Activated T-cell treated with anti-CD3 and anti-CD28 coated beads, Interleukin-2, amount 50 U/mL, for 4 hours (primary cell): ENCODE results near the gene ALPL. TPM values are rescaled to one million over a fixed set of nuclear protein-coding genes. Genes with fewer than 3 reads are reported as not detected.

Experiments used
- ATAC-seq, 2 donors: fragments of 200-7000 bp; cut with Tn5 transposase; one replicate each; pipeline ENCODE4 v1.10.0; 2021
- DNase-seq: peaks from one replicate; pipeline ENCODE4 v3.0.0-alpha.2; 2020
- H3K27me3 Mint-ChIP-seq: one replicate; pipeline ENCODE4 v1.8.0; 2021; ENCODE audit warnings: low read depth, mixed read lengths
- H3K36me3 Mint-ChIP-seq: one replicate; pipeline ENCODE4 v1.8.0; 2022; ENCODE audit warnings: mixed read lengths; ENCODE audit not compliant: insufficient read depth
- H3K4me1 Mint-ChIP-seq: one replicate; pipeline ENCODE4 v1.8.0; 2021; ENCODE audit warnings: low read depth, mixed read lengths
- H3K4me3 Mint-ChIP-seq: one replicate; pipeline ENCODE4 v1.8.0; 2021; ENCODE audit warnings: mild to moderate bottlenecking, moderate library complexity, mixed read lengths
- H3K9me3 Mint-ChIP-seq: one replicate; pipeline ENCODE4 v1.8.0; 2021; ENCODE audit warnings: mixed read lengths
- total RNA-seq, 3 donors: library from RNA; stranded (reverse); gene quantifications; one replicate each; pipeline ENCODE4 v1.2.1, GENCODE V29; 2021

ALPL gene
- total RNA-seq, 3 donors from 2014 or later, result 0.33 to 0.38 (median 0.34) TPM

DNA sequence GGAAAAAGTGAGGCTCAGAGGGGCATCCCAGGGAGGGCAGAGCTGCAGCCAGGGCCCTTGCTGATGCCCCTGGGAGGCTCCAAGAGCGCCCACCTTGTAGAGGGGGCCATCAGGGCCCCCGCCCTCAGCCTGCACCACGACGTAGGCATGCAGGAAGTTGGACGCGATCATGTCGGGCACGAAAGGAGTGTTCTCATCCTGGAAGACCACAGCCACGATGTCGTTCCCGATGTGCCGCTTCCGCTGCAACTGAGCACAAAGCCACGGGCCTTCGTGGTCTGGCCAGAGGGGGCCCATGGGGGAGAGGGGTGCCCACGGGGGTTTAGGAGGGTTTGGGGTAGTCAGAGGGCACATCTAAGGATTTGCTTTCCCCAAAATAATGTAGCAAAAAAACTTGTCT lies 100.8 kb downstream of the ALPL start:
- DNase-seq, result no peak
- peaks cover 13% of the 10 kb centered on the region for H3K27me3 Mint-ChIP-seq
- ATAC-seq, result no peak
- H3K36me3 Mint-ChIP-seq, result no peaks in the 10 kb centered on the region
- H3K4me1 Mint-ChIP-seq, result peaks cover 9% of the 10 kb centered on the region
- H3K9me3 Mint-ChIP-seq, result no peaks in the 10 kb centered on the region
- no peak overlapping the region for H3K4me3 Mint-ChIP-seq

DNA sequence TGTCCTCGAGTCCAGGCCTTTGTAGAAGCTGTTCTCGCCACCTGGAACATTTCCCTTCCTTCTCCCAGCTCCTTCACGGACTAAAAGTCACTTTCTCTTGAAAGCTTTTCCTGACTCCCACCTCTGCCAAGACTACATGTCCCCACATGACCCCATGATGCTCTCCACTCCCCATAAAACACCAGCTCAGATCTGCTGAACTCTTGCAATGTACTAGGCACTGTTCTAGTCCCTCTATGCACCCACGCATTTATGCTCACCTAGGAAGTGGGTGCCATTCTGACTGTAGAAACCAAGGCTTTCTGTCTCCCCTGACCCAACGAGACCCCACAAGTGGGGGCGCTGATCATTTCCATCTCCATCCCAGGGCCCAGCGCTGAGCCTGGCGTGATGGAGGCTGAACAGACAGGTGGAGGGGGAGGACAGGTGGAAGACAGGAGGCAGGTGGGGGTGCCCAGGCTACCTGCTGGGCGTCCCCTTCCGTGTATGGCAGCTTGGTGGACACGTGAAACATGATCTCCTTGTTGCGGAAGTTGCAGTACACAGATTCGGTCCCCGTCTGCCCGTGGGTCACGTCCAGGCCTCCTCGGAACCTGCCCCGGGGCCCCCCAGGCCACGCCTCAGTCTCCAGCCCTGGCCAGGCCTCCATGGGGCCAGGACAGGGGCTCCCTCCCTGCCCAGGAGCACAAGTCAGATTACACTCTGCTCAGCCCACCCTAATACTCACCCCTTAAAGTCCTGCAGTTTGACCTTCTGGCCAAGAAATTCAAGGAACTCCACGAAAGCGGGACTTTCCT lies 102.0 kb downstream of the ALPL start:
- no peaks in the 10 kb centered on the region for H3K36me3 Mint-ChIP-seq
- H3K9me3 Mint-ChIP-seq, result no peaks in the 10 kb centered on the region
- no peak for ATAC-seq

DNA sequence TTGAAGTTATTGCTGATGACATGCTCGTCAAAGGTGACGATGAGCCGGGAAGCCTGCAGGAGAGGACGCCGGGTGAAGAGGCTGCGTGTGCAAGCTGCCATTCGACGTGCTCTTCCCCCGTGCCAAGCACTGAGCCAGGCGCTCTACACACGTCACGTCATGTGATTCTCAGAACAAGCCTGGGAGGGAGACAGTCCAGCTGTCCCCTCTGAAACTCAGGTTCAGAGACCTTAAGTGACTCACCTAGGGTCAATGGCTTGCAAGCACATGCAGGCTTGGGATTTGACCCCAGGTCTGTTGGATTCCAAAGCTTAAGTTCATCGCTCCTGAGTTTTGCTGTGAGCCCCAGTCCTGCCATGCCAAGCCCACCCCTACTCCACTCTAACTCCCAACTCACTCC lies 102.8 kb downstream of the ALPL start:
- ATAC-seq (no peak), DNase-seq (no peak)
- peaks cover 10% of the 10 kb centered on the region for H3K27me3 Mint-ChIP-seq
- no peaks in the 10 kb centered on the region for H3K9me3 Mint-ChIP-seq
- no peaks in the 10 kb centered on the region for H3K36me3 Mint-ChIP-seq
- peaks cover 9% of the 10 kb centered on the region for H3K4me1 Mint-ChIP-seq
- no peak overlapping the region for H3K4me3 Mint-ChIP-seq

More for the DNA sequence above, 102.0 kb downstream of the ALPL start:
- H3K4me1 Mint-ChIP-seq, result peaks cover 9% of the 10 kb centered on the region
- peaks cover 13% of the 10 kb centered on the region for H3K27me3 Mint-ChIP-seq
- no peak overlapping the region for H3K4me3 Mint-ChIP-seq
- DNase-seq, result no peak

GRCh38 chr1:21613072-21613867 lies 104.0 kb downstream of the ALPL start:
- no peak for DNase-seq
- no peak for ATAC-seq
- Mint-ChIP-seq H3K4me3 (no peak overlapping the region), H3K4me1 (no peaks in the 10 kb centered on the region), H3K36me3 (no peaks in the 10 kb centered on the region), H3K27me3 (peaks cover 2% of the 10 kb centered on the region), H3K9me3 (no peaks in the 10 kb centered on the region)

DNA sequence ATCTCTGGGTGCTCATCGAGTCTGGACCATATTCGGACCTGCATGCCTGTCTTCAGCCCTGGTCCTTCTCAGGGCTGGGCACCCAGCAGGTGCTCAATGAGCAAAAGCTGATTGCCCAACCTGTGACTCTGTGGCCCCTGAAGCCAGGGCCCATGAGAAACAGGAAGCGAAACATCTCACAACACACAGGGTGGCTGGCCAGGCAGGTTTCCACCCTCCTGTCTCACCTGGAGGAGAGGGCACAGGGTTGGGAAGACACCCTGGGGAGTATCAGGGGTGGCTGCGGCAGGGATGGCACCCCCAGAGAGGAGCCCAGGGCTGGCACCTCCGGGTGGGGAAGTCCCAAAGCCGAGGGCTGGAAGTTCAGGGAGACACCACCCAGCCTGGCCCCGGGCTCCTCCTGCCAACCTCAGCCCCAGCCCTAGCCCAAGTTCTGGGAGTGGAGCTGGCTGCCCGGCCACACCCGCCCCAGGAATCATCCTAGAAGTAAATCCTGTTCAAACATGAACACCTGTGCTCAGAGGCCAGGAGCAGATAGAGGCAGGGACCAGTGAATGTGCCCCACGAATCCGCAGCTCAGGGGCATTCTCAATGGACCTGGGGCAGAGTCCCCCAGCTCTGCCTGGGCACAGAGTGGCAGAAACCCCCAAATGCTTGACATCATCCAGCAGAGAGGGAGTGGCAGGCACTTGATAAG lies 105.3 kb downstream of the ALPL start:
- ATAC-seq (no peak), DNase-seq (no peak)
- H3K27me3 Mint-ChIP-seq, result no peaks in the 10 kb centered on the region
- no peaks in the 10 kb centered on the region for H3K9me3 Mint-ChIP-seq
- H3K36me3 Mint-ChIP-seq, result no peaks in the 10 kb centered on the region
- no peaks in the 10 kb centered on the region for H3K4me1 Mint-ChIP-seq
- no peak overlapping the region for H3K4me3 Mint-ChIP-seq

GRCh38 chr1:21616372-21616771 lies 107.1 kb downstream of the ALPL start:
- ATAC-seq, result no peak
- Mint-ChIP-seq H3K4me3 (no peak overlapping the region), H3K9me3 (no peaks in the 10 kb centered on the region), H3K4me1 (no peaks in the 10 kb centered on the region), H3K27me3 (peaks cover 13% of the 10 kb centered on the region), H3K36me3 (no peaks in the 10 kb centered on the region)
- no peak for DNase-seq

DNA sequence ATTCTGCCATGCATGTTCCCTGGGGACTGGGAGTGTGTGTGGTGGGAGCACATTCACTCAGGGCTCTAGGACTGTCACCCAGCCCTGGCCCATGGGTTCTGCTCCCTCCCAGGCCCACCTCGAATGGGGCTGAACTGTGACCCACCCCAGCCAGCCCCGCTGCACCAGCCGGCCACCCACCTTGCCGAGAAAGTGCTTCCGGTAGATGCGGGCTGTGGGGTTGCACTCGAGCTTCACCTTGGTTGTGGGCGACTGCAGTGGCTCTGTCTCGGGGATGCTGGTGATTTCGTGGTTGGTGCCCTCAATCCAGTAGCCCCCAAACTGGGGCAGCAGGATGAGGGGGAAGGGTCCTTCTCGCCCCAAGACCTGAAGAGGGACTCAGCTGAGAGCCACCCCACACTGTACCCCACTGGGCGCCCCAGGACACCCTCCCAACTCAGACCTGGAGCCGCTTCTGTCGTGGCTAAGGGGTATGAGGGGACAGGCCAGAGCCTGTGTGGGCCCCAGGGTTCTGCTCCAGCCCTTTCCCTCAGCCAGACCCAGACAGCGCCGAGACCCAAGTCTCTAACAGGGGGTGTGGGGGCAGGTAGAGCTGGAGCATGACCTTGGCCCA lies 108.0 kb downstream of the ALPL start:
- Mint-ChIP-seq H3K36me3 (no peaks in the 10 kb centered on the region), H3K27me3 (peaks cover 19% of the 10 kb centered on the region), H3K9me3 (no peaks in the 10 kb centered on the region), H3K4me3 (no peak overlapping the region), H3K4me1 (peaks cover 4% of the 10 kb centered on the region)
- ATAC-seq (no peak), DNase-seq (no peak)

DNA sequence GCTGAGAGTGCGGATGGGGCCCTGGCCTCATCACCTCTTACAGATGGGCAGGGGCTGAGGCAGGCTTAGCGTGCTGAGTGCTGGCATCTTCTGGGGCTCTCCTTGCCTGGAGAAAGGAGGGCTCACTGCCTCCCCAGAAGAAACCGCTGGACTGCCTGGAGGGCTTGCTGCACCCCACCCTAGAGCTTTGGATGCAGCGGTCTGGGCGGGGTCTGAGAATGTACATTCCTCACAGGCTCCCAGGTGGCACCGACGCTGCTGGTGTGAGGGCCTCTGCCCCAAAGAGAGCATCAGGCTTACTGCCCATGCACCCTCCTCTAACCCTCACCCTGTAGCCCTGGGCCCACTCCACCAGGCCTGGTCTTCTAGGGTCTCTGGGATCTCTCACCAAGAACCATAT lies 108.8 kb downstream of the ALPL start:
- no peak overlapping the region for H3K4me3 Mint-ChIP-seq
- H3K4me1 Mint-ChIP-seq, result peaks cover 9% of the 10 kb centered on the region
- peaks cover 20% of the 10 kb centered on the region for H3K27me3 Mint-ChIP-seq
- DNase-seq, result no peak
- H3K36me3 Mint-ChIP-seq, result no peaks in the 10 kb centered on the region
- no peaks in the 10 kb centered on the region for H3K9me3 Mint-ChIP-seq
- no peak for ATAC-seq

DNA sequence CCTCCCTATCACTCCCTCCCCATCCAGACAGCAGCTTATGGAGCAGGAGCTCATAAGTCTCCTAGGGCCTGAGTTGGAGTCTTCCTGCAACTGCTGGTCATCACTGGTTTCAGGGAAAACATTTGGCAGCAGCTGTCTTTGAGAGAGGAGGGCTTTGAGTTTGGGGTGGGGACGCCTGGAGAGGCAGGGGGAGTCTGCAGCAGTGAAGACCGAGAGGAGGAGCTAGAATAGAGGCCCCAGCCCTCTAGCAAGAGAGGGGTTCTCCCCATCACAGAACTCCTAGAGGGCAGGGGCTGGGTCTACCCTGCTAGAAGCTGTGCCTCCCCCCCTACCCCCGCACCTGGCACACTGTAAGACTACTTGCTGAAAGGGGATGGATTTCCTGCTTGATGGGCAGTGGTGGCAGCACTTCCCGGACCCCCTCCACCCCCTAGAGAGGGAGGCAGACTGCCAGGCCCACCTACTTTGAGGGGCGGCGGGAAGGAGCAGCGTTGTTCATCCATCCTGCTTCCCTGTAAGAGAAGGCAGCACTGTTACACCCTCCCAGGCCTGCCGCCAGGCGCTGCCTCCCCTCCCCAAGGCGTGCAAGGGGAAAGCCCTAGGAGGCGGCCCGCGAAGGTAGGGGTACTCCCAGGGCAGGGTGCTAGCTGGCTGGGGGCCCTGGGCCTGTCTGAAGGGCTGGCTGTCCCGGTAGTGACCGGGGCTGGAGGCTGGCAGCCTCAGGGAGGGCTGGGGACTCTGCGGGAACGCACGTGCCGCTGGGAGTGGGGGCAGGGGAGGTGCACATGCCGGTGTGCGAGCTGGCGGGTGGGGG lies 109.5 kb downstream of the ALPL start:
- H3K9me3 Mint-ChIP-seq, result no peaks in the 10 kb centered on the region
- H3K4me1 Mint-ChIP-seq, result peaks cover 9% of the 10 kb centered on the region
- H3K4me3 Mint-ChIP-seq, result no peak overlapping the region
- peaks cover 20% of the 10 kb centered on the region for H3K27me3 Mint-ChIP-seq
- ATAC-seq (no peak), DNase-seq (no peak)
- H3K36me3 Mint-ChIP-seq, result no peaks in the 10 kb centered on the region

DNA sequence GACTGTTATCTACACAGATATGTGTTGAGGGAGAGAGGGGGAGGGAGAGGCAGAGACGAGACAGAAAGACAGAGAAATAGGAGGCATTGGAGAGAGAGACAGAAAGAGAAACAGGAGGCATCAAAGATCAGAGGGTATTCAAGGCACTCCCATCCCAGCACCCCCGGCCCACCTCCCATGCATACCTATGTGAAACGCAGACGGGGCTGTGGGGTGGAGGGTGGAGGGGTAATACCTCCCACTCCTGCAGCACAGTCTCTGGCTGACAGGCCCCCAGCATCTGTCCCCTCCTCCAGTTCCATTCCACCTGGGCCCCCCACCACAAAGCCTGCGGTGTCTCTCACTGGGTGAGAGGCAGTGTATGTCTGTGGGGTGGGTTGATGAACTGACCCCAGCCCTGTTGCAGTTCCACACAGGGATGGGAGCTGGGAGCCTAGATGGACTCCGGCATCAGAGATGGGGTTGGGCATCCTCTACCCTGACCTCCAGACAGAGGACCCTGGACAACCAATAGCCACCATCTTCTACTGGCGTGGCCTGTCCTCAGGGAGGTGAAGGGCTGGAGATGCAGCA lies 110.2 kb downstream of the ALPL start:
- Mint-ChIP-seq H3K27me3 (peaks cover 24% of the 10 kb centered on the region), H3K4me3 (no peak overlapping the region), H3K4me1 (peaks cover 9% of the 10 kb centered on the region), H3K9me3 (no peaks in the 10 kb centered on the region), H3K36me3 (no peaks in the 10 kb centered on the region)
- ATAC-seq (no peak), DNase-seq (no peak)

GRCh38 chr1:21620011-21620410 lies 110.8 kb downstream of the ALPL start:
- ATAC-seq (no peak), DNase-seq (no peak)
- H3K4me1 Mint-ChIP-seq, result peaks cover 9% of the 10 kb centered on the region
- H3K36me3 Mint-ChIP-seq, result no peaks in the 10 kb centered on the region
- peaks cover 24% of the 10 kb centered on the region for H3K27me3 Mint-ChIP-seq
- no peaks in the 10 kb centered on the region for H3K9me3 Mint-ChIP-seq
- H3K4me3 Mint-ChIP-seq, result no peak overlapping the region

DNA sequence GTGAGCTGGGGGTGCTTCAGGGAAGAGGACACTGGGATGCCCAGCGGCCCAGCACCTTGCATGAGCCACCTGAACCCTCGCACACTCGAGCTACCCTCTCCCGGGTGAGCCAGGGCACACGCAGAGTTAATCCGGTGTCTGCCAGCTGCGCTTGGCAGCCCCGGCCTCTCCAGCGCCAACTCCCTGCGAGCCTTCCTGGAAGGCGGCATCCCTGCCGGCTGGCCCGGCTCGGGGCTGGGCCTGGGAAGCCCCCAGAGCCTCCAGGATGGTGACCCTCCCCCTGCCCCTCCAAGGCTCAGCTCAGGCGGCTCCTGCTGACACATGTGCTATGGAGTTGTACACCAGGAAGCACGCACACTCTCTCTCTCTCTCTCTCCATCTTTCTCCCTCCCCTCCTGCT lies 111.3 kb downstream of the ALPL start:
- H3K27me3 Mint-ChIP-seq, result peaks cover 27% of the 10 kb centered on the region
- H3K36me3 Mint-ChIP-seq, result no peaks in the 10 kb centered on the region
- H3K9me3 Mint-ChIP-seq, result no peaks in the 10 kb centered on the region
- H3K4me1 Mint-ChIP-seq, result peaks cover 9% of the 10 kb centered on the region
- DNase-seq, result no peak
- ATAC-seq, result no peak
- H3K4me3 Mint-ChIP-seq, result no peak overlapping the region

DNA sequence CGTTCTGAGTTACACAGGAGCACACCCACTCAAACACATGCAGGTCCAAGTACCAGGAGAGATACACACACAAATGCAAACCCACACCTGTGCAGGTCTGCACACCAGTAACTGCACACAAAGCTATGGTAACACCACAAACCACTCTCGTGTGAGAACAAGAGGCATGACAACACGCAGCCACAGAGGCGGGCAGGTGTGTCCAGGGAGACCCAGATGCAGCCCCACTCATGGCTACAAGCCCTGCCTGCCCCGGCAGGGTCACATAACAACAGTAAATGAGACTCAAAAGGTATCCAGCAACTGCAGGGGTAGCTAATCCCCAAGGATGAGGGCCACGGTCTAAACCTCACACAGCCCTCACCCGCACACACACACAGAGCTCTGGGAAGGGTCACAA lies 111.8 kb downstream of the ALPL start:
- Mint-ChIP-seq H3K27me3 (peaks cover 29% of the 10 kb centered on the region), H3K4me1 (peaks cover 9% of the 10 kb centered on the region), H3K36me3 (no peaks in the 10 kb centered on the region), H3K9me3 (no peaks in the 10 kb centered on the region), H3K4me3 (no peak overlapping the region)
- ATAC-seq, result no peak
- DNase-seq, result no peak
